HG02759 (cell line): Measurements from ENCODE around the gene AGBL1.
A peak's percentile ranks its signal among the peaks of the same experiment; 100 is the strongest.

Experiments used
- ATAC-seq: cut with Tn5 transposase; IDR thresholded peaks from one replicate; pipeline ENCODE4 v1.9.1; 2021; ENCODE audit warnings: mild to moderate bottlenecking, moderate library complexity; ENCODE audit not compliant: unreplicated experiment

AGBL1 gene

DNA sequence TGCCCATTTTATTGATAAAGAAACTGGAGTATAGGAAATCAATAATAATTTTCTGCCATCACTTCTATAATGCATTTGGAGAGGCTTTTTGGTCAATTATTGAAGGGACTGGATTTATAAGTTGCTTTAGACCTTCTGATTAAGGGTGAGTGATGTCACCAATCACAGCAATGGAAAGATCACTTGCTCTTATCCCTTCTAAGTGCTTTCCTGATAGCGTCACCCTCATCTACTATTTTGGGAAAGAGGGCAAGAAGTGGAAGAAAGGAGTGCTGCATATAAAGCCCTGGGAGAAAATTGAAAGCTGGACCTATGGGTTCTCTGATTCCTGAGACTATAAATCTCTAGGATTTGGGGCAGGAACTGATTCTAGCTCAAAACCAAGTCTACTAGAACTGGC lies 771.3 kb downstream of the AGBL1 start:
- ATAC-seq, result no peak

DNA sequence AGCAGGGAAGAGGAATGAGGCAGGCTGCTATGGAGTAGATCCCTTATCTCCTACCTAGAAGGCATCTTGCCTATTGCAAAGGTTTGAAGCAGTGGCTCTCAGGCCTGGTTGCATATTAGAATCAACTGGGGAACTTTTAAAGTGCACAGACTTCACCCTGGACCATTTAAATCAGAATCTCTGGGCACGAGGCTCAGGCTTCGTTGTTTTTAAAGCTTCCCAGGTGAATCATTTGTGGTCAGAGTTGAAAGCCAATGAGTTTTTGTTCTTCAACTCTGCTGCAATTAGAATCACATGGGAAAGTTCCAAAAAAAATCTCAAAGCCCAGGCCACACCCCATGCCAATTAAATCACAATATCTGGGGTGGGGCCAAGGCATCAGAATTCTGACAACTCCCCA lies 773.1 kb downstream of the AGBL1 start:
- ATAC-seq, result no peak

DNA sequence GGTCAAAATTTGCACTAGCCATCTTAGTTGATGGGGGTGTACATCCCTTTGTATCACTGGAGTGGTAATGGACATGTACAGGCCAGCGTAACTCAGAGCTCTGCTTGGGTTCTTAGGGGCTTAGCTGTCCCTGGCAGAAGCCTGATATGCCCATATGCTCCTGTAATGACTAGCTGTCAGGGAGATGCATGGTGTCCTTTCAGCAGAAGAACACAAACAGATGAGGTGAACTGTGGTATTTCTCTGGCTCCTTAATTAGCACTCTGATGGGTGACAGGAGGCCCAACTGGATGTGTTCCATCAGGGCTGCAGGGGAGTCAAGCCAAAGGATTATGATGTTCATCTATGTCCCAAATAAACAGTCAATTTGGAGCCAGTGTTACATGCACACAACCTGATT lies 774.5 kb downstream of the AGBL1 start:
- no peak for ATAC-seq

DNA sequence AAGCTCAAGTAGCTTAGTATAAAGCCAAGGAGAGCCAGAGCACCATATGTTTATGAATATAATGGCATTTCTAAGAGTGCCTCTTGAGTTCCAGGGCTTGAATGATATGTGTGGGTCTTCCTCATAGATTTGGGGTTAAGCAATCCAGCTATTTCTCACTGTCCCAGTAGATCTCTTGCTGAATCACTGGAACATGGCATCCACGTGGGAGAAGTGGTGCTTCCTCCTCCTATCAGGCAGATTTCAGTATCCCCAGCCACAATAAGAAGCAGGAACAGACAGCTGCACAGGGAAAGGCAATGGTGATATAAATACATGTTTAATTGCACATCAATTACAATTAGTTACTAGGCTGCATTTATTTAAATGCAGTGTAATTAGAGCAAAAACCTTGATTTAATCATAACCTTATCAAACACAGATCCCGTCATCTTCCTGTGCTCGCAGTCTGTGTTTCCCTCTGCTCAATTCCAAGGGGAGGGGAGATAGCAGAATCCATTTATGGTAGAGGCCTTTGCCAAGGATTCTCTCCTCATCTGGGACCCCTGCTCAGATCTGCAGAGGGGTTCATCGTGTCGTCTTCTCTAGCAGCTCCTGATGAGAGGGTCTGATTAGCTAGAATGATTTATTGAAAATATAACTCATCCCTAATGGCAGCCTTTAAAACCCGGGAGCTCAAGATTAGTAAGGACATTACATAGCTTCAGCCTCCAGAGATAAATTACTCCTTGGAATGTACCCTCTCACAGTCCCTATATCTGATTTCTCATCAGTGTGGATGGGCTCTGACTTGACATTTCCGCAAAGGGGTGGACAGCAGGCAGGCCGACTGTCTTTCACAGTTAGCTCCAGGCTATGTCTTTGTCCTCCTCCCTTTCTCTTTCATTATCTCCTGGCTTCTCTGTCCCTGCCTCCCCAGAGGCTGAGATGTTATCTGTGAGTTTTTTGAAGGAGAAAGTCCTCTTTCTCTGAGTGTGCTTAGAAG lies 775.9 kb downstream of the AGBL1 start:
- ATAC-seq, result no peak

DNA sequence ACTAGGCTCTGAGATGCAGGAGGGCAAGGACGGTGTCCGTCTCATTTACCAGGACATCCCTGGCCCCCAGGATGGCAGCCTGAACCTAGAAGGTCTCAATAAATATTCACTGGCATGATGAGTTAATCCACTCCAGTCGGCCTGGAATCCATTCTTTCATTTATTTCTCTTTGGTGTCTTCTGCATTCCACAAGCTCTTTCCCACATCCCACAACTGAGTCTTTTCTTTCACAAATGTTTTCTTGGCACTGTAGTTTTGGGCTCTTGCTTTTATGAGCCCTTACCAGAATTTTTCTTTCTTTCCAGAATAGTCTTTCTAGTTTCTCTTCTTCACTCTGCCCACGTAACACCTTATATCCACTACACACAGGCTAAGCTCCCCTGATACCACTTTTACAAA lies 778.0 kb downstream of the AGBL1 start:
- no peak for ATAC-seq

DNA sequence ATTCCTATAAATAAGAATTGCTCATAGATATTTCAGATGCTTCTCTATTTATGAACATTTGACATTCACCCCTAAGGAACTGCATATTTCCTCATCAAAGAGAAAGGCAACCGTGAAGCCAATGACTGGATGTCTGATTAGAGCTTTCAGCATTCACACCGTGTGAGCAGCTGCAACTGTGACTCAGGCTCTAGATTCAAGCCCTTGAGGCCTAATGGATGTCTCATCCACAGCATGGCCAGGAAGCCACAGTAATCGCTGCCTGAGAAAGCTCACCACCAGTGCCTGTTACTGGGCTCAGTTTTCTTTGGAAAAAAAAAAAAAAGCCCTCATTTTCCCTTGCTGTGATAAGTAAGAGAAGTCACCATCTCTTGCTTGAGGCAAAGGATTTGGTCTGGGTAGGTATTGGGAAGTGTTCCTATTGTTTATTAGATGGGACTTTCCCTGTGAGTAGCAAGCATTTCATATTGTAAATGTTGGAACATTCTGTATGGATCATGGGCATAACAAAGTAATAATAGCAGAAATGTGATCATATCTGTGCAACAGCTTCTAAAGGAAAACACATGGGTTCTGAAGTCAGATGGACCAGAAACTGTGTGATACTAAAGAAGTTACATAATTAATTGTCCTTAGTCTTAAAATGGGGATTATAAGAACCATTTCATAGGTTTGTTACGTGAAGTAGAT lies 783.7 kb downstream of the AGBL1 start:
- ATAC-seq, result no peak

DNA sequence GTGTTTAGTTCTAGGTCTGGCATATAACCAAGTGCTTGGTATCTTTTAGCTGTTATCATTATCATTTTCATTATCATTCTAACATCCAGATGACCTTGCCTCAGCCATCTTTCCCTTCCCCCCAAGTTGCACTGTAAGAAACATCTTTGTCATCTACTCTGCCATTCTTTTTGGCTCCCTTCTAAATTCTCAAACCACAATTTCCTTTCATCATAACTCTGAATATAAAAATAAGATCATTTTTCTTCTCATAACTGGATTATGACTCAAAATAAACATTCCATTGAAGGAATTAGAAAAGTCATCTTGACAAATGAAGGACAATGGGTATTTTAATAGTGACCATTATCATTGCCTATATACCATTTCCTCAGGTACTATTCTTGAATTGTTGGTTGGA lies 786.2 kb downstream of the AGBL1 start:
- no peak for ATAC-seq

DNA sequence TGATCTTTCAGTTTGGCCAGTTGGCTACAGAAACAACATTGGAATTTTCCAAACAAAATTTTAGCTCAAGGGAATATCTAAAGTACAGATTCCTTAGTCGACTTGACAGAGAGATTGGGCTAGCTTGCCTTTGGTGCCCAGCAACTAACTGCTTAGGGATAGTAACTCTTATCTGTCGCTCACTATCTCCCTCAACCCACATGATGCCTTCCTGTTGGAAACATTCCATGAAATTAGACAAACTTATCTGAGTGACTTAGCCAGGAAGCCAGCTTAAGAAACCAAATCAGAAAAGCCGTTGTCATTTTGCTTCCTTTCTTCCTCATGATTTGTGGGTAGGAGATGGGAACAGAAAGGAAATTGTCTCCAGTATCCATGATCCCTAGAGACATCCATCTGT lies 791.2 kb downstream of the AGBL1 start:
- no peak for ATAC-seq

DNA sequence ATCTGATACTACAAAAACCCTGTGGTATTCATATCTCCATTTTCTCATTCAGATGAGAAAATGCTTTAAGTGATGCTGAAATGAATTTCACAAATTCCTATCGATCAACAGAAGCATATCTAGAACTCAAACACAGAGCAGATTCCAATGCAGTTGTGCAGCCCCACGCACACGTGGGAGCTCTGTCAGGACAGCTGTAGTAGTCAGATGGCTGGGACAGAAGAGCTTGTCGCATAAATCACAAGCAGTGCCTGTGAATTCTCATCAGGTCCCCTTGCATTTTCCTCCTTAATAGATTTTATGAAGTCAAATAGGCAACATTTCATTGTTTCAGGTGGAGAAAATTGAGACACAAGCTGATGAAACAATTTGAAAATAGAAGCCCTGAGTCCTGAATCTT lies 792.3 kb downstream of the AGBL1 start:
- no peak for ATAC-seq

DNA sequence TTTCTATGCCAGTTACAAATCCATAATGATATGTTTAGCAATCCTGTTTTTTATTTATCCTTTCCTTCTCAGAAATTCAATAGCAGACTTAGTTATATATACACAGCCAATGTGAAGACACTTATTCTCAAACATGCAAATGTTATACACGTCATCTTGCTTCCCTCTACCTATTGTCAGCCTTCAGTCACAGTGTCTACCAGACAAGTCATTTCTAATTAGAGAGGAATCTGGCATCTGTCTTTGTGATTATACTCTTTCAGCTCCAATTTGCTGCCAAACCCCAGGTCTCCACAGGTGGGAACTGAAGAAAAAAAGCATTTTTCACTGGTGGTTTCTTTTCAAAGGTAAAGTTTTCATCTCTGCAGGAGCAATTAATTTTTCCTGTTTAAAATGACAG lies 793.1 kb downstream of the AGBL1 start:
- no peak for ATAC-seq

DNA sequence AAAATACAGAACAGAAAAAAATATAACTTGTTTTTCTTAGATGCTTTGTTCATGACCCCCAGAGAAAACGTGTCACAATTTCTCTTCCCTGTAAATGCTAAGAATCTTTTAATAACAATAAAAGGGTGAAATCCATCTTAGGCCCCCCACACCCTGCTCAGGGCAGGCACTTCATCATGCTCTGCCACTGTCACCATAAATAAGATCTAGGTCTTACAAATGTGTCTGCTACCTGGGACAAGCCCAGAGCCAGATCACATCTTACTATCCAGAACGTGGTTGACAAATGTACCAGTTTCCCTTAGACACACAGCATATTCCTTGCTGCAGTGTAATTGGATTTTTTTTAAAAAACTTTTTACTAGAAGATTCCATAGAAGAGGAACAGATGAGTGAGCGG lies 795.4 kb downstream of the AGBL1 start:
- ATAC-seq, result no peak

DNA sequence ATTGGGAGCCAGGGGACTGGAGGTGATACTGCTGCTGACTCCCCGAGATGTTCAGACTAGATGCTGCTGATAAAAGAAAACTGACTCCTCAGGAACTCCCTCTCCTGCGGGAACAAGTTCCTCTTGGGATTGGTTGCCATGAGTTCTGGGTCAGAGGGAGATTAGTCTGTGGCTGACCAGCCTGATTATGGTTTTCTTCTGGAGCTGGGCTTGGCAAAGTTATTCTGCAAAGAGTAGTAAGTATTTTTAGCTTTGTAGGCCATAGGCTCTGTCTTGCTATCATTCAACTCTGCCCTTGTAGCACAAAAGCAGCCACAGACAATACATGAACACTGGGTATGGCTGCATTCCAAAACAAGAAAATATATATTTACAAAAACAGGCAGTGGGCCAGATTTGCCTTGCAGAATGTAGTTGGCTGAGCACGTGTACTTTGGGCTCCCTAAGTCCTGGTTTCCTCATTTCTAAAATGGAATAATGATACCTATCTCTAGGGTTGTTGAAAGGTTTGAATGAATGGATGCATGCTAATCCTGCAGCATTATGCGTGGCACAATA lies 796.8 kb downstream of the AGBL1 start:
- ATAC-seq, result no peak

DNA sequence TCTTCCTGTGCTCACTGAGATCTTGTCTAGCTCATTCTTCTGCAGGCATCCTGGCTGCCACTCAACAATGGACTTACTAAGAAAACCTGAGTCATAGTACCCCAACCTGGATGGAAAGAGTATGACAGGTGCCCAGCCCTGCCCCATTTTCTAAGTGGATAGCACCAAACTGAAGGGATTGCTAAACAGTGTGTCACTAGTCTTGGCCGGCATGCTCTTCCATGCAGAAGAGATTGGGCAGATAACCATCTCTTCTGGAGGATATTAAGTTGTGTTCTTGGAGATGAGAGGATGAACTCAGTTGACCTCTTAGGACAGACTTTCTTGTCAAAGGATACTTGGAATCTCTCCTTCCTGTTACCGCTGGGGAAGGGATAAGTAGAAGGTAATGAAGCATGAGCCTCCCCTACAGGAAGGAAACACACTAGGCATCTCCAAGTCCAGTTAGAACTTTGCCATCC lies 797.5 kb downstream of the AGBL1 start:
- ATAC-seq, result no peak

DNA sequence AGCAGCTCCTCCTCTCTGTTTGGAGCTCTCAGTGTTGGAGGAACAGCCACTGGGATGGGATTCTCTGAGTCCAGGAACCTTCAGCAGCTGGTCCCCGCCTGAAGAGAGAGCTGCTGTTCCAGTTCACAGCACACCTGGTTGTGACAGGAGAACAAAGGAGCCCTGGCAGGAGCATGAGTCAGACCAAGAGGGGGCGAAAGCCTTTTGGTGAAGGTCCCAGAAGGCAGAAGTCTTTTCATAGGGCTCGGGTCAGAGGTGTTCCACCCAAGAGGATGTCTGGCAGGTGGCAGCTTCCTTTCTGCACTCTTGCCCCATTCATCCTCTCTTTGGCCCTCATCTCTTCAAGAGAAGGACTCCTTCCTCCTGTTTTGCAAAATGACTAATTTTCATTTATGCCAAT lies 799.2 kb downstream of the AGBL1 start:
- ATAC-seq, result peak; percentile 79

DNA sequence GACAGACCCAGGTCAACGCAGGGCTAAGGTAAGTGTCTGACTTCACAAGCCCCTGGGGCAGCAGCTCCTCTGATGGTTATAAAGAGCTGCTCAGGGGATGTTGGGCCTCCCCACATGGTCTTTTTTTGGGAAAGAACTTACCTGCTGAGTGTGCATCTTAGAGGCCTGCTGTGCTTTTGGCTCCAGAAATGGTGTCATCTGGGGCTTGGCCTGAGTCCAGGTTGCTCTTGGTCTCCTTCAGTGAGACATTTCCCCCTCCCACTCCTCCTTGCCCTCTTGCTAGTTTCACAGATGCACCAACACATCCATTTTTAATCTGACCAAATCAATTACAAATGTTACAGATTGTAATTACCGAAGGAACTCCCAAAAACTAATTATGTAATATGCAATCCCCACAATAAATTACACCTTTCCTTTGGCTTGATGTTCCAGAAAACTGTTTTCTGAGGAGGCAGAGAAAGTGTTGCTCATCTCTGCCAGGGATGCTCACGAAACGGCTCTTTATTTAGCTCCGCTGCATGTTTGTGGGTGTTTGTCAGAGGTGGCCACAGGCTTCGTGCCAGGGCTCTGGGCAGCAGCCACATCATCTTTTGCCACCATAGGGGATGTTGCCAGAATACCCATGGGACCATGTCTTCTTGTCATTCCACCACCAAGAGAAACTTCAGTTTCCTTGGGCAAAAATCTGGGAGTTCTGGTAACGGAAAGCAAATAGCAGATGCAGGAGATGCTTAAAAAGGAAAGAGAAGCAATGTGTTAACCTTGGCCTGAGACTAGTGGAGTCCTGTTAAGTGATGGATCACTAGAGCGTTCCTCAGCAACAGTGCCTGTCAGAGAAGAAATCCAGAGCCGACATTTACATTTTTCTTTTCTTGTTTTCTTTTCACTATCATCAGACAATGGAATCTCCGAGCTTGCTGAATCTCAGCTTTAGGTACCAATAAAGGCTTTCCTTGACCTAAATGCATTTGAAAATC lies 799.9 kb downstream of the AGBL1 start:
- ATAC-seq, result no peak

DNA sequence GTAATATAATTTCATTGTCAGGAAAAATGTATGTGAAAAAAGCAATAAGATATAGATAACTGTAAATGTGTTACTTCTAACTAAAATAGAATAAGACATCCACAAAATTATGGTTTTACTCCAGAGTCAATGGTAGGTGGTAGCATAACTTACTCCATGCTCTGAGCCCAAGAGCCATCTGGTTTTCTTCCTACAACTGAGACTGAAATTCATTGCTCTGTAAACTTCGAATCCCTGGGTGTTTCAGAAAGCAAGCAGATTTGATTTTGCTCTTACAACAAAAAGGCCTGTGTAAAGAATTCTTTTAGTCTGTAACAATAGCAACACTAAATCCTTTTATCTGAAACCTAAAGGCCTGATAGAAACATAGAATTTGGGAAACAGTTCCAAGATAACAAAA lies 805.9 kb downstream of the AGBL1 start:
- ATAC-seq, result no peak

DNA sequence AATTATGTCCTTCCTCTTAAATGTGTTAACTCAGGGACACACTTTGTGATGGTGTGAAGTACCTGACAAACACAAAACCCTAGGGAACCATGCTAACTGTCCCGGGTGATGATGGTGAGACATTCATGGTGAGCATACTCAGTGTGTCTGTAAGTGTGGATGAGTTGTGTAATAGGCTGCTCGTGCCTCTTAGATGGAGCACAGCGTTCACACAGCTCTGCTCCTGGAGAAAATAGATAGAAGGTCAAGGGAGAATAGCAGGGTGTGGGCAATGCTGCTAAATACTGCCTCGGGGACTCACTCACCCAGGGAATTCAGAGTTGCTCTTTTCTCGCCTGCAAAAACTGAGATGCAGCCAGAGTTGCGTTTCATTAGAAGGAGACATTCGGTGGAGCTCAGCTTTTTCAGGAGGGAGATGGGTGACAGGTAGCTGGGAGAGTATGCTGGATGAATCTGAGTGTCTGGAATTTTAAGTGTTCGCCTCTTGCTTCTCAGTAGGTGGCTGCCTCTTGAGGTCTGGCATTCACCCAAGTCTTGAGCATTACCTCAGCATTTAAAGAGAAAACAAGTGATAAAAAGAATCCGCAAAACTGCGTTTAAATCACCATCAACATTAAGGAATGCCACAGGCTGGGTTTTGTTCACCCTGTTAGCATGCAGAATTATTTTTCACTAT lies 813.2 kb downstream of the AGBL1 start:
- no peak for ATAC-seq

DNA sequence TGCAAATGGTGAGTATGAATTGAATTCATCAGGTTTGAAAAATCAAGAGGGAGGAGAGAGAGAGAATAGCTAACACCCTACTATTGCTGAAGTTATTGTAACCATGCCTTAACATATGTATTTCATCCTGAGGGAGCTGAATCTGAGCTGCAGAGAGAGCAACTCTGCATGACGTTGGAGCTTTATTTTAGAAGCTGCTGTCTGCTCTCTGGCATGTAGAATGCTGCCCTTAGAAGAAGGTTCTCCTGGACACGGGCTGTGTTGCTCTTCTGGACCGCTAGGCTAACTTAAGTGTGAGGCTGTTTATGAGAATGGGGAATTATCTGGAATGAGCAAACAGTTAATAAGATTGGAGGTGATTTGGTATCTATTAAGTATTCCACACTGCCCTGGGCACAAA lies 814.6 kb downstream of the AGBL1 start:
- no peak for ATAC-seq

DNA sequence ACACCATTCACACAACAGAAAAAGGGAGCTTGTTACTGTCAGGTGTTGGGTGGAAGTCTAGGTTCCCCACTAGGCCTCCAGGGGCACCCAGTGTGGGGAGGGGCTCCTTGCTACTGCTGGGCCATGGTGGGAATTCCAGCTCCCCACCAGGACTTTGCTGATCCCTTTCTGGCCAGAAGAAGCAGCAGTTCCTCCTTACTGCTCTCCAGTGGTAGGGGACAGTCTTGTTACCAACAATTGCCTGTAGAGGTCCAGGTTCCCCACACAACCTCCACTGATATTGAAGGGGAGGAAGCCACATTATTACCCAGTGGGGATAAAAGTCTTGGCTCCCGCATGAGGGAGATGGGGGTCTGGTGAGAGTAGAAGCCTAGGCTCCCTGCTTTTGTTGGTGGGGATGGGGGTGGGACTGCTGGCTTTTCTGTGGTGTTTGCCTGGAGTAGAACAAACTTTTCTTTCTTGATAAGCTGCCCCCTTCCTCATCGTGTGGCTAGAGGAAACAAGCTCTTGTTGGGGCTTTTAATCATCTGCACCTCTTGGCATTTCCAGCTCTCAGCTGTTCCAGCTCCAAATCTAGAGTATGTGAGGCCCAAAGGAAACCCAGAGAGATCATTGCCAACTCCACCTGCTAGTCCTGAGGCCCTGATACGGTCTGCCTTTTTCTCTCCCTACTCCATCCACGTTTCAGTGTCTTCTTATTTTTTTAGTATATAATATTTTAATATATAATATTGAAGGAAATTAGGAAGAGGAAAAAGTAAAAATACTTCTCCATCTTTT lies 824.2 kb downstream of the AGBL1 start:
- ATAC-seq, result no peak
